ENCODE measurements around the gene MED13.
A peak's percentile ranks its signal among the peaks of the same experiment; 100 is the strongest.

MED13 gene

DNA sequence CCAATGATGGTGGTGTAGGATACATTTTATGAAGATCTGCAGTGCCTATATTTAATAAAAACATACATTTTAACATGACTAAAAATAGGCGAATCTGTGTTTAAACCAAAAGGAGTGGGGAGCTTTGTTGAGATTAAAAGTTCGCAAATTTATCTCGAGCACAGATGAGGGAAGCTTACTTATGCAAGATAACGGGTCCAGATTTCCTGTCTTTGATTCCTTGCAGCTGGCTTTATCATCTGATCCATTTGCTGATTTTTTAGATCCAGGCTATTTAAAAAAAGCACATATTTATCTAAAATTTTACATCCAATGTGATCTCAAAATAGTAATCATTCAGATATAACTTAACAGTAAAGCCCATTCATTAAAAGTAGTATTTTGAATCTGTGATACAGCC lies 80.3 kb downstream of the MED13 start:
- TF ChIP-seq, protein P1, sequence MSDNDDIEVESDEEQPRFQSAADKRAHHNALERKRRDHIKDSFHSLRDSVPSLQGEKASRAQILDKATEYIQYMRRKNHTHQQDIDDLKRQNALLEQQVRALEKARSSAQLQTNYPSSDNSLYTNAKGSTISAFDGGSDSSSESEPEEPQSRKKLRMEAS (IDR thresholded peaks at IDR 0.05; ENCODE audit: low read depth, low read length), result no peak
- TF ChIP-seq POLR2A (IDR thresholded peaks at IDR 0.05; ENCODE audit: extremely low read depth, insufficient read length), result no peak
- TF ChIP-seq, protein P2, sequence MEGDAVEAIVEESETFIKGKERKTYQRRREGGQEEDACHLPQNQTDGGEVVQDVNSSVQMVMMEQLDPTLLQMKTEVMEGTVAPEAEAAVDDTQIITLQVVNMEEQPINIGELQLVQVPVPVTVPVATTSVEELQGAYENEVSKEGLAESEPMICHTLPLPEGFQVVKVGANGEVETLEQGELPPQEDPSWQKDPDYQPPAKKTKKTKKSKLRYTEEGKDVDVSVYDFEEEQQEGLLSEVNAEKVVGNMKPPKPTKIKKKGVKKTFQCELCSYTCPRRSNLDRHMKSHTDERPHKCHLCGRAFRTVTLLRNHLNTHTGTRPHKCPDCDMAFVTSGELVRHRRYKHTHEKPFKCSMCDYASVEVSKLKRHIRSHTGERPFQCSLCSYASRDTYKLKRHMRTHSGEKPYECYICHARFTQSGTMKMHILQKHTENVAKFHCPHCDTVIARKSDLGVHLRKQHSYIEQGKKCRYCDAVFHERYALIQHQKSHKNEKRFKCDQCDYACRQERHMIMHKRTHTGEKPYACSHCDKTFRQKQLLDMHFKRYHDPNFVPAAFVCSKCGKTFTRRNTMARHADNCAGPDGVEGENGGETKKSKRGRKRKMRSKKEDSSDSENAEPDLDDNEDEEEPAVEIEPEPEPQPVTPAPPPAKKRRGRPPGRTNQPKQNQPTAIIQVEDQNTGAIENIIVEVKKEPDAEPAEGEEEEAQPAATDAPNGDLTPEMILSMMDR (IDR thresholded peaks at IDR 0.05; ENCODE audit: low read depth, low read length), result no peak
- TF ChIP-seq MYC (IDR thresholded peaks at IDR 0.05; ENCODE audit: low read depth, low read length), result no peak
- H3K4me3 ChIP-seq (ENCODE audit: low read depth, low read length), result no peak overlapping the region
- DNase-seq (ENCODE audit: low read depth), result no peak

DNA sequence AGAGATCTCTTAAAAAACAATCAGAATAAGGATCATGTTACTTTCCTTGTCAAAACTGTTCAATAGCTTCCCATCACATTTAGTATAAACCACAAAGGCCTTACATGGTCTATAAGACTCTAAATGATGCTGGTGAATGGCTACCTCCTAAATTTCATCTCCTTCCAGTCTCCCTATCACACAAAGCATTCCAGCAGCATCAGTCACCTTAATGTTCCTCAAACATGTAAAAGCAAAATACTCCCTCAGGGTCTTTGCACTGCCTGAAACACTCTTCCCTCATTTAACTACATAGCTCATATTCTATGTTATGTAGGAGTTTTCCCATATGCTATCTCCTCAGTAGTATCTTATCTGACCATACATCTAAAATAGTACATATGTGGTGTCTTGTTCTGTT lies 83.8 kb downstream of the MED13 start:
- H3K4me3 ChIP-seq (ENCODE audit: low read depth, low read length), result no peak overlapping the region
- no peak for DNase-seq (ENCODE audit: low read depth)
- no peak for TF ChIP-seq POLR2A (IDR thresholded peaks at IDR 0.05; ENCODE audit: extremely low read depth, insufficient read length)
- TF ChIP-seq, protein P1 (IDR thresholded peaks at IDR 0.05; ENCODE audit: low read depth, low read length), result no peak
- TF ChIP-seq, protein P2 (IDR thresholded peaks at IDR 0.05; ENCODE audit: low read depth, low read length), result no peak
- TF ChIP-seq MYC (IDR thresholded peaks at IDR 0.05; ENCODE audit: low read depth, low read length), result no peak

- TF ChIP-seq POLR2A (IDR thresholded peaks at IDR 0.05; ENCODE audit: extremely low read depth, insufficient read length), result no peak
- TF ChIP-seq, protein P2 (IDR thresholded peaks at IDR 0.05; ENCODE audit: low read depth, low read length), result no peak
- no peak for TF ChIP-seq MYC (IDR thresholded peaks at IDR 0.05; ENCODE audit: low read depth, low read length)
- TF ChIP-seq, protein P1 (IDR thresholded peaks at IDR 0.05; ENCODE audit: low read depth, low read length), result no peak
- no peak for DNase-seq (ENCODE audit: low read depth)
- no peak overlapping the region for H3K4me3 ChIP-seq (ENCODE audit: low read depth, low read length)
These were observed 84.5 kb downstream of the MED13 start for GRCh38 chr17:61980535-61980934.

DNA sequence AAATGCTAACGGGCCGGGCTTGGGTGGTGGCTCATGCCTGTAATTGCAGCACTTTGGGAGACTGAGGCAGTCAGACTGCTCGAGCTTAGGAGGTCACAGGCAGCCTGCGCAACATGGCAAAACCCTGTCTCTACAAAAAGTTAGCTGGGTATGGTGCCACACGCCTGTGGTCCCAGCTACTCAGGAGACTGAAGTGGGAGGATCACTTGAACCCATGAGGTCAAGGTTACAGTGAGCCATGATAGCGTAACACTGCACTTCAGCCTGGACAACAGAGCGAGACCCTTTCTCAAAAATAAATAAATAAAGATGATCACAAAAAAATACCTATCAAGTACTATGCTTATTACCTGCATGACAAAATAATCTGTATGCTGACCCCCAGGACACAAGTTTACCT lies 91.0 kb downstream of the MED13 start:
- H3K4me3 ChIP-seq (ENCODE audit: low read depth, low read length), result no peak overlapping the region
- TF ChIP-seq MYC (IDR thresholded peaks at IDR 0.05; ENCODE audit: low read depth, low read length) (no peak), POLR2A (IDR thresholded peaks at IDR 0.05; ENCODE audit: extremely low read depth, insufficient read length) (no peak)
- TF ChIP-seq, protein P2 (IDR thresholded peaks at IDR 0.05; ENCODE audit: low read depth, low read length), result no peak
- TF ChIP-seq, protein P1 (IDR thresholded peaks at IDR 0.05; ENCODE audit: low read depth, low read length), result no peak
- DNase-seq (ENCODE audit: low read depth), result no peak

DNA sequence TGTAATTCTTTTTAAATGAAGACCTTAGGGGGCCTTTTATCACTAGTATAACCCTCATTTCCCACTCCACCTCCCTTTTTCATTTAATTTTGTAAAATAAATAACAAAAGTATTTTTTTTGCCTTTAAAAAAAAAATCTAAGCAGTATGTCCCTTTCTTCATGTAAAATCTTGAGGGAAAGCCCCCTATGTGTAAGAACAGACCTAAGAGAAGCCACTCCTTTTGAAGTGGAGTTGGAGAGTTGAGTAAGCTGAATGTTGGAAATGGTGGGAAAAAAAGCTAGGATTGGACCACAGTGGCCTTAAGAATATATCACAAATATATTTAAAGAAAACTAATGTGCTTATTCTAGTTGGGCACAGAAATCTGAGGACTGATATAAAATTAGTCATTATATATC lies 92.8 kb downstream of the MED13 start:
- H3K4me3 ChIP-seq (ENCODE audit: low read depth, low read length), result no peak overlapping the region
- TF ChIP-seq, protein P1 (IDR thresholded peaks at IDR 0.05; ENCODE audit: low read depth, low read length), result no peak
- TF ChIP-seq, protein P2 (IDR thresholded peaks at IDR 0.05; ENCODE audit: low read depth, low read length), result no peak
- TF ChIP-seq POLR2A (IDR thresholded peaks at IDR 0.05; ENCODE audit: extremely low read depth, insufficient read length), result no peak
- no peak for TF ChIP-seq MYC (IDR thresholded peaks at IDR 0.05; ENCODE audit: low read depth, low read length)
- DNase-seq (ENCODE audit: low read depth), result no peak

DNA sequence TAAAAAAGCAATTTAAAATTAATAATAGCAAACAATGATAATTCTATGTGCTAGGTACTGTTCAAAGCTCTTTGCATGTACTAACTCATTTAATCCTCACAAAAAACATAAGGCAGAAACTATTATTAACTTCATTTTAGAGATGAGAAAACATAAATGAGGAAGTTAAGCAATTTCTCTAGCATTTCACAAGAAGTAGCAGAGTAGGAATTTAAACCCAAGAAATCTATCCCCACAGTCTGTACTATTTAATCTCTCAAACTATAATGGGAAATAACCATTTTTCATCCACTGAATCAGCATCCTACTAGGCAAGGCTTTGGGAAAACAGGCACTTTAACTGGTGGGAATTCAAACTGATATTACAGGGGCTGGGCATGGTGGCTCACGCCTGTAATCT lies 95.0 kb downstream of the MED13 start:
- peak; percentile 62 for DNase-seq (ENCODE audit: low read depth)
- no peak overlapping the region for H3K4me3 ChIP-seq (ENCODE audit: low read depth, low read length)
- TF ChIP-seq POLR2A (IDR thresholded peaks at IDR 0.05; ENCODE audit: extremely low read depth, insufficient read length), result no peak
